ENCODE measurements around the gene EPB41L3.
"Not testable (repeated sequence)": the region's sequence is repeated elsewhere in the genome, so short reads cannot be mapped to it uniquely, and the experiment has no call there.

Gene EPB41L3
- total RNA-seq, result 0.17 to 2.7 (median 0.17) reads per million in 3 donors

GRCh38 chr18:5543773-5544389 is at the start of gene EPB41L3:
TSS of gene EPB41L3 (minus strand) at chr18:5543997. CDS start at chr18:5489183, 54,814 bp downstream.
- H3K27me3 ChIP-seq (replicated peaks; ENCODE audit: control insufficient read depth, insufficient read depth, low read length, poor library complexity, severe bottlenecking), result no peaks in the 10 kb centered on the region
- no peaks in the 10 kb centered on the region for H3K36me3 ChIP-seq (ENCODE audit: control insufficient read depth, insufficient read depth, low read length)
- no peaks in the 10 kb centered on the region for H3K9me3 ChIP-seq (ENCODE audit: control insufficient read depth, low read length)
- no peaks in the 10 kb centered on the region for H3K4me1 ChIP-seq (ENCODE audit: control insufficient read depth, insufficient read depth, low read length, poor library complexity, severe bottlenecking)
- no peak for DNase-seq
- H3K4me3 ChIP-seq (ENCODE audit: insufficient read depth, low read depth, low read length, poor library complexity, severe bottlenecking), result no peak within 1 kb of the TSS
- H3K27ac ChIP-seq (ENCODE audit: insufficient read depth, low read length, poor library complexity, severe bottlenecking), result no peak within 1 kb of the TSS

- Histone ChIP-seq H3K9me3 (ENCODE audit: control insufficient read depth, low read length) (no peaks in the 10 kb centered on the region), H3K27ac (ENCODE audit: insufficient read depth, low read length, poor library complexity, severe bottlenecking) (no peak overlapping the region), H3K27me3 (replicated peaks; ENCODE audit: control insufficient read depth, insufficient read depth, low read length, poor library complexity, severe bottlenecking) (no peaks in the 10 kb centered on the region), H3K36me3 (ENCODE audit: control insufficient read depth, insufficient read depth, low read length) (no peaks in the 10 kb centered on the region), H3K4me1 (ENCODE audit: control insufficient read depth, insufficient read depth, low read length, poor library complexity, severe bottlenecking) (no peaks in the 10 kb centered on the region), H3K4me3 (ENCODE audit: insufficient read depth, low read depth, low read length, poor library complexity, severe bottlenecking) (no peak overlapping the region)
- DNase-seq, result no peak
Measured at GRCh38 chr18:5588529-5588928, 44.7 kb upstream of the EPB41L3 start.

DNA sequence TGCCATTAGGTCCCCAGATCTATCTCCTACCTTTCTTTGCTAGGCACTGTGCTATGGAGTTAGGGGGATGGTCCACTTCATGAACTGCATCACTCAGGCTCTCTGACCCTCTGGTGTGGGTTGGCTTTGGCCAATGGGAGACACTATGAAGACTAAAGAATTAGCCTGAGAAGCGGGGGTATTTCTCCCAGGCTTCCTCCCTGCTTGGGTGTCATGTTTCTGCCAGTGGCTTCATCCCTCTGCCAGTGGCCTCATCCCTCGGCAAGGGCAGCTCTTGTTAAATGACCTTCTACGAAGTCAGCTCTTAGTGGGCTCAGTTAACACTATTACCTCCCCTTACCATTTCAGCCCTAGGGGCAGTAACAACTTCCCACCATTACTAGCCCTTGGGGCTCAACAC is 41.9 kb upstream of the EPB41L3 start:
- no peak for DNase-seq
- Histone ChIP-seq H3K9me3 (ENCODE audit: control insufficient read depth, low read length) (no peaks in the 10 kb centered on the region), H3K27ac (ENCODE audit: insufficient read depth, low read length, poor library complexity, severe bottlenecking) (no peak overlapping the region), H3K36me3 (ENCODE audit: control insufficient read depth, insufficient read depth, low read length) (no peaks in the 10 kb centered on the region), H3K4me3 (ENCODE audit: insufficient read depth, low read depth, low read length, poor library complexity, severe bottlenecking) (no peak overlapping the region), H3K4me1 (ENCODE audit: control insufficient read depth, insufficient read depth, low read length, poor library complexity, severe bottlenecking) (no peaks in the 10 kb centered on the region), H3K27me3 (replicated peaks; ENCODE audit: control insufficient read depth, insufficient read depth, low read length, poor library complexity, severe bottlenecking) (no peaks in the 10 kb centered on the region)

DNA sequence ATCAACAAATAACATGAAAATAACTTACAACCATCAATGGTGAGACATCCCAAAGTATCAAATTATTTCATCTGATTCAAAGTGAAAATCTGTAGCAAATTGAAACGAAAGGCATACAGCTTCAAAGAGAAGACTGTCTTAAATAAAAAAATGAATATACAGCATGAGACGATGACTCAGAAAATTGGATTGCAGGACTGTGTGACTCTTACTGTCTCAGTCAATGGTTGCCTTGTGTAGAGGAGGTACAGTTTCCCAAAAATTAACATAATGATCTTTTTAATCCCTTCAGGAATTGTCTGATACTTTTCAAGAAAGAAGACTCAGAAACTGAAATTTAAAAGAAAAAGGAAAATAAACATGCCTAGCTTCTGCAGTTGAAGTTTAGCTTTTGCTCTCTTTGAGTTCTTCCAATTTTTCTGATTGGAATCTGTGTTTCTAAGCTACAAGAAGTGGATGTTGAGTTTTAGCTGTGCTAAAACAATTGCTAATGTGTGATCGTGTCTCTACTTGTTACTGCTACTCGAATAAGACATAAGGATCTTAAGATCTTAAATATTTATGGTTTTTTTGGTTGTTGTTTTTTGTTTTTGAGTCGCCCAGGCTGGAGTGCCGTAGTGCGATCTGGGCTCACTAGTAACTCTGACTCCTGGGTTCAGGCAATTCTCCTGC is 41.1 kb upstream of the EPB41L3 start:
- no peaks in the 10 kb centered on the region for H3K27me3 ChIP-seq (replicated peaks; ENCODE audit: control insufficient read depth, insufficient read depth, low read length, poor library complexity, severe bottlenecking)
- H3K27ac ChIP-seq (ENCODE audit: insufficient read depth, low read length, poor library complexity, severe bottlenecking), result no peak overlapping the region
- no peaks in the 10 kb centered on the region for H3K36me3 ChIP-seq (ENCODE audit: control insufficient read depth, insufficient read depth, low read length)
- no peak overlapping the region for H3K4me3 ChIP-seq (ENCODE audit: insufficient read depth, low read depth, low read length, poor library complexity, severe bottlenecking)
- no peaks in the 10 kb centered on the region for H3K9me3 ChIP-seq (ENCODE audit: control insufficient read depth, low read length)
- no peaks in the 10 kb centered on the region for H3K4me1 ChIP-seq (ENCODE audit: control insufficient read depth, insufficient read depth, low read length, poor library complexity, severe bottlenecking)
- DNase-seq, result no peak

DNA sequence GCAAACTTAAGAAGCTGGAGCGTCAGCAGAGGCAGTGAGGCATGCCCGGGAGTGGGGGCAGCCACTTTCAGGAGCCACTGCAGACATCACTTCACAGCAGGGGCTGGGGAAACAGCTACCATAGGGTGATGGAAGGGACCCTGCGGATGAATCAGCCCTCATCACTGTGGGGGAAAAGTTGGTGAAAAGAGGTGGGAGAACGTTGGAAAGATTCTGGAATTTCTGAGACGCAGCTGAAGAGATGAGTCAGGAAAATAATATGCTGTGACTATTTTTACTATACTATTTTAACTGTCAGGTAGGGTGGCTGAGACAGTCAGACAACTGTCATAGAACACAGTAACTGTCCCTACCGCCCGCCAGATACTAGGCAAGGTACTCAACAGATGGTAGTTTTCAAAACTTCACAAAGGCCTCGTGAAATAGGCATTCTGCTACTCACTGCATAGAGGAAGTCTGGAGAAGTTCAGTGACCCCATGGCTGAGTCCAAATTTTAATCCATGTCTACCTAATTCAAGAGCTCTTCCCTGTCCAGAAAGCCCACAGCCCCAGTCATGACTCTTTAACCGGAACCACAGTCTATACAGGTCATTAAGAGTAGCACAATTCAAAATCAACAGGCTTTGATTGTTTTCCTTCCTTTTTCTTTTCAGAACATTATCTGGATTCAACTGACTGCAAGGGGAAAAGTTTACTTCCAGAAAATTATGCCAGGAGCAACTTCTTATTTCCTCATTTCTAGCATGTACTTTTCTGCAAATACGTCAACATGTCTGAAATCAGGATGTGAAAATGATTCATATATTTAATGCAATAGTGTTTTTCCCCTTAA is 39.3 kb upstream of the EPB41L3 start:
- Histone ChIP-seq H3K9me3 (ENCODE audit: control insufficient read depth, low read length) (no peaks in the 10 kb centered on the region), H3K4me1 (ENCODE audit: control insufficient read depth, insufficient read depth, low read length, poor library complexity, severe bottlenecking) (no peaks in the 10 kb centered on the region), H3K27ac (ENCODE audit: insufficient read depth, low read length, poor library complexity, severe bottlenecking) (no peak overlapping the region), H3K4me3 (ENCODE audit: insufficient read depth, low read depth, low read length, poor library complexity, severe bottlenecking) (no peak overlapping the region), H3K27me3 (replicated peaks; ENCODE audit: control insufficient read depth, insufficient read depth, low read length, poor library complexity, severe bottlenecking) (no peaks in the 10 kb centered on the region), H3K36me3 (ENCODE audit: control insufficient read depth, insufficient read depth, low read length) (no peaks in the 10 kb centered on the region)
- DNase-seq, result no peak

GRCh38 chr18:5582076-5582475 is 38.3 kb upstream of the EPB41L3 start:
- no peaks in the 10 kb centered on the region for H3K4me1 ChIP-seq (ENCODE audit: control insufficient read depth, insufficient read depth, low read length, poor library complexity, severe bottlenecking)
- H3K27ac ChIP-seq (ENCODE audit: insufficient read depth, low read length, poor library complexity, severe bottlenecking), result no peak overlapping the region
- no peaks in the 10 kb centered on the region for H3K27me3 ChIP-seq (replicated peaks; ENCODE audit: control insufficient read depth, insufficient read depth, low read length, poor library complexity, severe bottlenecking)
- DNase-seq, result no peak
- H3K36me3 ChIP-seq (ENCODE audit: control insufficient read depth, insufficient read depth, low read length), result no peaks in the 10 kb centered on the region
- no peak overlapping the region for H3K4me3 ChIP-seq (ENCODE audit: insufficient read depth, low read depth, low read length, poor library complexity, severe bottlenecking)
- H3K9me3 ChIP-seq (ENCODE audit: control insufficient read depth, low read length), result no peaks in the 10 kb centered on the region

- no peaks in the 10 kb centered on the region for H3K36me3 ChIP-seq (ENCODE audit: control insufficient read depth, insufficient read depth, low read length)
- no peak for DNase-seq
- no peaks in the 10 kb centered on the region for H3K27me3 ChIP-seq (replicated peaks; ENCODE audit: control insufficient read depth, insufficient read depth, low read length, poor library complexity, severe bottlenecking)
- H3K27ac ChIP-seq (ENCODE audit: insufficient read depth, low read length, poor library complexity, severe bottlenecking), result no peak overlapping the region
- no peaks in the 10 kb centered on the region for H3K9me3 ChIP-seq (ENCODE audit: control insufficient read depth, low read length)
- no peak overlapping the region for H3K4me3 ChIP-seq (ENCODE audit: insufficient read depth, low read depth, low read length, poor library complexity, severe bottlenecking)
- no peaks in the 10 kb centered on the region for H3K4me1 ChIP-seq (ENCODE audit: control insufficient read depth, insufficient read depth, low read length, poor library complexity, severe bottlenecking)
Measured at GRCh38 chr18:5574843-5575242, 31.0 kb upstream of the EPB41L3 start.

GRCh38 chr18:5571666-5572065 is 27.9 kb upstream of the EPB41L3 start:
- DNase-seq, result no peak
- H3K27ac ChIP-seq (ENCODE audit: insufficient read depth, low read length, poor library complexity, severe bottlenecking), result no peak overlapping the region
- H3K27me3 ChIP-seq (replicated peaks; ENCODE audit: control insufficient read depth, insufficient read depth, low read length, poor library complexity, severe bottlenecking), result no peaks in the 10 kb centered on the region
- no peaks in the 10 kb centered on the region for H3K4me1 ChIP-seq (ENCODE audit: control insufficient read depth, insufficient read depth, low read length, poor library complexity, severe bottlenecking)
- H3K36me3 ChIP-seq (ENCODE audit: control insufficient read depth, insufficient read depth, low read length), result no peaks in the 10 kb centered on the region
- H3K9me3 ChIP-seq (ENCODE audit: control insufficient read depth, low read length), result no peaks in the 10 kb centered on the region
- no peak overlapping the region for H3K4me3 ChIP-seq (ENCODE audit: insufficient read depth, low read depth, low read length, poor library complexity, severe bottlenecking)

DNA sequence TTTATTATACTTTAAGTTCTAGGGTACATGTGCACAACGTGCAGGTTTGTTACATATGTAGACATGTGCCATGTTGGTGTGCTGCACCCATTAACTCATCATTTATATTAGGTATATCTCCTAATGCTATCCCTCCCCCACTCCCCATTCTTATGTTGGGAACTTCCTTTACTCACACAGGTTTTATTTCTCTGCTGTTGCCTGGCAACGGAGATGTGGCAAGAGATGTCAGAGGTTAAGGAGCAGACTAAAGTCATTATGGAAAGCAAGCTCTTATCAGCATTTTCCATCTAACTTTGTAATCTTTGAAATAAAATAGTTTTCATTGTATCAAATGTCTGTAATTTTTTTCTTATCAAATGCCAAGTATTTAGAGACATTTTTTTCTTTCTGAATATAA is 26.8 kb upstream of the EPB41L3 start:
- not testable (repeated sequence) for DNase-seq; H3K27me3 ChIP-seq (replicated peaks; ENCODE audit: control insufficient read depth, insufficient read depth, low read length, poor library complexity, severe bottlenecking); H3K4me1 ChIP-seq (ENCODE audit: control insufficient read depth, insufficient read depth, low read length, poor library complexity, severe bottlenecking); H3K27ac ChIP-seq (ENCODE audit: insufficient read depth, low read length, poor library complexity, severe bottlenecking); H3K4me3 ChIP-seq (ENCODE audit: insufficient read depth, low read depth, low read length, poor library complexity, severe bottlenecking); H3K36me3 ChIP-seq (ENCODE audit: control insufficient read depth, insufficient read depth, low read length); H3K9me3 ChIP-seq (ENCODE audit: control insufficient read depth, low read length)

- no peak for DNase-seq
- Histone ChIP-seq H3K9me3 (ENCODE audit: control insufficient read depth, low read length) (no peaks in the 10 kb centered on the region), H3K36me3 (ENCODE audit: control insufficient read depth, insufficient read depth, low read length) (no peaks in the 10 kb centered on the region), H3K27ac (ENCODE audit: insufficient read depth, low read length, poor library complexity, severe bottlenecking) (no peak overlapping the region), H3K4me3 (ENCODE audit: insufficient read depth, low read depth, low read length, poor library complexity, severe bottlenecking) (no peak overlapping the region), H3K27me3 (replicated peaks; ENCODE audit: control insufficient read depth, insufficient read depth, low read length, poor library complexity, severe bottlenecking) (no peaks in the 10 kb centered on the region), H3K4me1 (ENCODE audit: control insufficient read depth, insufficient read depth, low read length, poor library complexity, severe bottlenecking) (no peaks in the 10 kb centered on the region)
Measured at GRCh38 chr18:5568416-5568815, 24.6 kb upstream of the EPB41L3 start.

All from effector memory CD4-positive, alpha-beta T cell (primary cell).